GM06990 (cell line): Measurements from ENCODE around the gene RNASE11.

Experiments used
- DNase-seq: peaks from one replicate; pipeline ENCODE4 v3.0.0-alpha.2; 2011; ENCODE audit not compliant: insufficient read length; ENCODE audit errors: extremely low read depth
- H3K27me3 ChIP-seq: replicated peaks from 2 replicates; pipeline ENCODE4 v1.6.0; 2011; ENCODE audit warnings: low read length; ENCODE audit not compliant: control insufficient read depth, insufficient read depth
- H3K36me3 ChIP-seq: 2 replicates; pipeline ENCODE4 v1.5.1; 2011; ENCODE audit warnings: low read length; ENCODE audit not compliant: control insufficient read depth, insufficient read depth
- H3K4me3 ChIP-seq: replicated peaks from 2 replicates; pipeline ENCODE4 v1.5.1; 2011; ENCODE audit warnings: low read depth, mild to moderate bottlenecking, control low read depth, low read length
- CTCF ChIP-seq: IDR thresholded peaks from 2 replicates; pipeline ENCODE4 v1.5.1; 2011; ENCODE audit warnings: low read length, control low read depth, mild to moderate bottlenecking, inconsistent platforms; ENCODE audit not compliant: insufficient read depth, poor library complexity, severe bottlenecking

RNASE11 gene

GRCh38 chr14:20592574-20592973, 4.8 kb upstream of the RNASE11 start:
- Histone ChIP-seq H3K36me3 (no peaks in the 10 kb centered on the region), H3K4me3 (no peak overlapping the region), H3K27me3 (peaks cover 1% of the 10 kb centered on the region)
- DNase-seq = no peak
- TF ChIP-seq CTCF = no peak

GRCh38 chr14:20591235-20591634, 3.4 kb upstream of the RNASE11 start, which contains the start of gene RNASE12:
Gene RNASE12 (minus strand): TSS chr14:20591376. CDS start chr14:20590723, 653 bp downstream.
- no peak for DNase-seq
- peaks cover 1% of the 10 kb centered on the region for H3K27me3 ChIP-seq
- no peak within 1 kb of the TSS for H3K4me3 ChIP-seq
- no peaks in the 10 kb centered on the region for H3K36me3 ChIP-seq
- no peak for TF ChIP-seq CTCF

- Histone ChIP-seq H3K4me3 (no peak overlapping the region), H3K27me3 (no peaks in the 10 kb centered on the region), H3K36me3 (no peaks in the 10 kb centered on the region)
- TF ChIP-seq CTCF = no peak
- no peak for DNase-seq
Measured at GRCh38 chr14:20583908-20584307, 3.9 kb downstream of the RNASE11 start.

GRCh38 chr14:20583142-20583541, 4.7 kb downstream of the RNASE11 start:
- H3K4me3 ChIP-seq = no peak overlapping the region
- no peaks in the 10 kb centered on the region for H3K36me3 ChIP-seq
- H3K27me3 ChIP-seq = no peaks in the 10 kb centered on the region
- DNase-seq = no peak
- no peak for TF ChIP-seq CTCF

GRCh38 chr14:20580242-20580641, 7.6 kb downstream of the RNASE11 start:
- Histone ChIP-seq H3K4me3 (no peak overlapping the region), H3K36me3 (no peaks in the 10 kb centered on the region), H3K27me3 (no peaks in the 10 kb centered on the region)
- TF ChIP-seq CTCF = no peak
- no peak for DNase-seq
